Skeletal muscle cell (primary cell): ENCODE data around the gene C16orf82.

ENCODE experiments used
- DNase-seq: peaks from one replicate; pipeline ENCODE4 v3.0.0-alpha.2; 2010; ENCODE audit warnings: low read depth
- H3K4me3 ChIP-seq: 2 replicates; pipeline ENCODE4 v1.5.1; 2011; ENCODE audit warnings: low read depth, mild to moderate bottlenecking, control low read depth, low read length, moderate library complexity

The C16orf82 gene

DNA sequence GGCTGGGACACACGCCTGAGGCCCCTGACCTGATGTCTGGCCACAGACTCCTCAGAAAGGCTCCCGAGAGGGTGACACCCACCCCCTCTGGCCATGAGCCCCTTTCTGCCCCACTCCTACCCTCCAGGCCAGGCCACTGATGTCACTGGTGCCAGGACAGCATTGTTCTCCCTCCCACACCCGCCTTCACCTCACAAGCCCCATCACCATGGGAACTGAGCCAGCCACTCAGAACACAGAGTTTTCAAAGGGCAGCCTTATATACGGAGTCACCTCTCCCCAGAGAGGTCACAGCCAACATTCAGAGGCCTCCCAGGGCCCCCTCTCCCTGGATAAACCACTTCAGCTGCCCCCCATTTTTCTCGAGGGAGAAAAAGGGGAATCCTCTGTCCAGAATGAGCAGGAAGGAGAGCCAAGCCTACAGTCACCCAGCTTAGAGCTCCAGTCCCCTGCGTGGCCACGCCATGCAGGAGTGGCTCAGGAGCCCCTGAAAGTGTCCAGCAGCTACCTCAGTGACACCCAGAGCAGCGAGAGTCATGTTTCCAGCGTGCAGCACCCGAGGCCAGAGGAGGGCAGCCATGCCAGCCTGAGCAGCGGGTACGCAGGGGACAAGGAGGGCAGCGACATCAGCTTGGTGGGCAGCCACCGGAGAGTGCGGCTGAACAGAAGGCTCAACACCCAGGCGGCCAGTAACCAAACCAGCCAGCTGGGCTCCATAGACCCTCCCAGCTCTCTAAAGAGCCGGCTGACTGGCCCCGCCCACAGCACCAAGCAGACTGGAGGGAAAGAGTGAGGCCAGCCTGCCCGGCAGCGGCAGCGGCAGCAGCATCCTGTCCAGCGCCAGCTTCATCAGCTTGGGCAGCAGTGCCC is at the start of gene C16orf82:
Gene C16orf82 (plus strand): TSS at position 260 of the 870 bp plus-strand sequence.
- no peak within 1 kb of the TSS for H3K4me3 ChIP-seq
- DNase-seq: no peak

DNA sequence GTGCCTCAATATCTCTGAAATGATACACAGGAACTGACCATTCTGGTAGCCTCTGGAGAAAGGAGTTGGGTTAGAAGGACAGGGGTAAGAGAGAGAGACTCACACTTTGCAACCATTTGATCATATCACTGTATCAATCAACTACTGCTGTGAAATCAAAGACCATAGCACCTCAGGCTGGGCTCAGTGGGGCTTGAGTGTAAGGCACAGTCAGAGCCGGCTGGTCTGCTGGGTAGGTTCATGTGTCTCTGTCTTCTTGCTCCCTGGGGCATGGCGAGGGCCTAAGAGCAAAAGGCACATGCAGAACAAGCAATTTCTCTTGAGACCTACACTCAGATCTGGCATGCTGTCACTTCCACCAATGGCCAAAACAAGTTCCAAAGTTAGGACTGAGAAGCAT is 46.7 kb upstream of the C16orf82 start:
- no peak for DNase-seq
- H3K4me3 ChIP-seq: no peak overlapping the region

DNA sequence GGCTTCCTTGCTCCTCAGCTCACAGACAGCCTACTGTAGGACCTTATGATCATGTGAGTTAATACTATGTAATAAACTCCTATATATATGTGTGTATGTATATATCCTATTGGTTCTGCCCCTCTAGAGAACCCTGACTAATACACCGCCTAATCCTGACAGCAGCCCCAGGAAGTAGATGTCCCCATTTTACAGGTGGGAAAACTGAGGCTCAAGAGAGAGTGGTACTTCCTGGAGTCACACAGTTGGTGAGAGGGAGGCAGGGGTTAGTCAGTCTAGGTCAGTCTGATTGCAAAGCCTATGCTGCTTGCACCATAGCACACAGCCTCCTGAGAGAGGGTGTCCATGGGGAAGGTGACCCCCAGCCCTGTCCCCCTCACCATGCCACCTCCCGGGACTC is 42.7 kb upstream of the C16orf82 start:
- H3K4me3 ChIP-seq: no peak overlapping the region
- DNase-seq: no peak

DNA sequence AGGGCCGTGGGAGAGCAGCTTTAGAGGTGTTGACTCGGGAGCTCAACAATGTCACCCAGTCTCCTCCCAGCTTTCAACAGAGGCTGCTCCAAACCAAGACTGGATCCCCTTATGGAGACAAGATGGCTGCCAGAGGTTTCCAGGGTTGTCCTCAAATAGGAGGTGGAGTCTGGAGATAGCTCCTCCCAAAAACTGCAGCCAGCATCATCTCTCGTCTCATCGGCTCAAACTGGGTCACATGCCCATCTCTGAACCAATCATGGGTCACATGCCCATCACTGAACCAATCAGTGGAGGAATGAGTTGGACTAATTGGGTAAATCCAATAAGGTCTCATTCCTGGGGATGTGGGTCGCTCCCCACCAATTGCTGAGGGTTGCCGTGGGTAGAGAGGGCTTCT is 41.1 kb upstream of the C16orf82 start:
- H3K4me3 ChIP-seq: no peak overlapping the region
- no peak for DNase-seq

DNA sequence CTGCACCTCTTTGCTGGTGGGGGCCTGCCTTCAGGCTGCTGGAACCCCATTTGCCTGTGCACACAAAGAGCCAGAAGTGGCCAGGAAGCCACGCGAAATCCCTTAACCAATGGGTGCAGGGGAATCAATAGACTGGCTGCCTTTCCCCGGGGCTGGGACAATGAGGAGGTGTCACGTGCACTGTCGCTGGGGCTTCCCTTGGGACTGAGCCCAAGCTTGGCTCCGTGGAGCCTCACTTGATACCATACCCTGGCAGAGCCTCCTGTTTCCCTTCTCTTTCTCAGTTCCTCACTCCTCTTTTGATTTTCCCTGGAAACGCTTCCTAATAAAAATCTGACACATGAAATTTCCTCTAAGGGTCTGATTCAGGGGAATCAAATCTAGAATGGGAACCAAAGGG is 38.8 kb upstream of the C16orf82 start:
- no peak for DNase-seq
- H3K4me3 ChIP-seq: no peak overlapping the region

DNA sequence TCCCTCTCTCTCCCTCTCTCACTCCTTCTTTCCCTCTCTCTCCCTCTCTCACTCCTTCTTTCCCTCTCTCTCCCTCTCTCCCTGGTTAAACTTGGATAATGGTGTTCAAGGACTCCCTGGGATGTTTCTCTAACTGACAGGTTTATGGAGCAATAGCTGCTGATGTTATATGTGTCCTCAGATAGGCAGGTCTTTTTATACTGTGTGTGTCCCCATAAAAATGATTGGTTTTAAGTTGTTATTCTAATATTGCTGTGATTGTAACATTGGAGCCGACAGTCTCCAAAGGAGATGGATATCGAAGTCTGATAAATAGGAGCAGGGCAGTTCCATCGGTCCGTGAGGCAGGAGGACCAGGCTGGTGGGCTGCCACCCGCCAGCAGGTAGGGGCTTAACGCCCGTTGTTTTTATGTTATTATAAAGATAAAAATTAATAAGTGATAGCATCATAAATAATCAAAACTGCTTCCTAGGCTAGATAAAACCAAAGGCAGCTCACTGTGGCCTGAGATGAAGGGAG is 38.1 kb upstream of the C16orf82 start:
- DNase-seq: no peak
- H3K4me3 ChIP-seq: no peak overlapping the region

DNA sequence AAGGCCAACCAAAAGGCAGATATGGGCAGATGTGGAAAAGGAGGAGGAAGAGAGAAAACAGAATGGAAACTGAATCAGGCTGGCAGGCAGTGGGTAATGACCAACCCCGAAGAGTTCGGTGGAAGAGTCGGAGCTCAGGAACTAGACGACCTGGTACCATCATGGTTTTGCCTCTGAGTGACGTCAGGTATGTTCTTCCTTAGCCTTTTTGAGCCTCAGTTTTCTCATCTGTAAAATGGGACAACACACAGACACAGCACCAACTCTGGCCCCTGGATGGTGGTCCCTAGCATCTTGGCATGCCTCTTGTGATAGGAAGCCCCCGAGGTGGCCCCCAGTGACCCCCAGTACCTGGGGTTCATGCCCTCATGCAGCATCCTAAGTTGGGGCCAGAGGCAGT is 37.2 kb upstream of the C16orf82 start:
- H3K4me3 ChIP-seq: no peak overlapping the region
- no peak for DNase-seq

DNA sequence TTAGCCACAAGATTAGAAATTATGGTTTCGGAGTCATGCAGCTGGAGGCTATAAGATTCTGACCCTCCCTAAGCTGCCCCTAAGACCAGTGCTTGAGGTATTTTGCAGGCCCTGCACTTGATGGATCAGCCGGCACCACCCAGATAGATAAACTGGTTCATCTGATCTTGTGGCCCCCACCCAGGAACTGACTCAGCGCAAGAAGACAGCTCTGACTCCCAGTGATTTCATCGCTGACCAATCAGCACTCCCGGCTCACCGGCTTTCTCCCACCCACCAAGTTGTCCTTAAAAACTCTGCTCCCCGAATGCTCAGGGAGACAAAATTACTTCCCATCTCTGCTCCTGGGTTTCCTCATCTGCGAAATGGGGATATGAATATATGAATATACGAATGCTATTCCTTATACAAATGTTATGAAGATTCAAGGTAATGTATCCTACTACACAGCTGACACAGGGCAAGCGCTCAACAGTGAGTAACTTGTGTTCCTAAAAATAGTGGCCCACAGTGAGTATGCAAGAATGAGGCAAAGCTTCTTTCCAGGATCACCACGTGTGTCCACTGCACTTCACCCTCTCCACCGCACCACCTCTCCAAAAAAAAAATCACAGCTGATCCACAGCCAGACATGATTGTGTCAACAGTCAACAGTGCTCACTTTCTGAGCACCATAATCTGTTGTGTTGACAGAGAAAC is 33.3 kb upstream of the C16orf82 start:
- no peak overlapping the region for H3K4me3 ChIP-seq
- DNase-seq: no peak

DNA sequence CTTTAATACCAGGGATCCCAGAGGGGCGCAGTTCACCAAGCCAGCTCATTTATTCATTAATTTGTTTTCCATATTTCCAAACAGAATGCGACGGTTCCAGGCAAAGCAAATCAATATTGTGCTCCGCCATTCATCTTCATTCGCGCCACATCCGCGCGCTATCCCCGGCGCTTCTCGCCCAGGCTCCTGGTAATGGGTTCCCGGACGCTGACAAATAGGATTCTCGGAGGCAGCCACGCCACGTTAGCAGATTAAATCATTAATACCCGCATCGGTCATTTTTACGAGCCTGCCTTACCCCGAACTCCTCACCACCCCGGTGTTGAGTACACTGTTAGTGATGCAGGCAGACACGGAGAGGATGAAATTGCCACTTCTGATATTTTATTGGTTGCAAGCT is 26.0 kb upstream of the C16orf82 start:
- H3K4me3 ChIP-seq: no peak overlapping the region
- no peak for DNase-seq

DNA sequence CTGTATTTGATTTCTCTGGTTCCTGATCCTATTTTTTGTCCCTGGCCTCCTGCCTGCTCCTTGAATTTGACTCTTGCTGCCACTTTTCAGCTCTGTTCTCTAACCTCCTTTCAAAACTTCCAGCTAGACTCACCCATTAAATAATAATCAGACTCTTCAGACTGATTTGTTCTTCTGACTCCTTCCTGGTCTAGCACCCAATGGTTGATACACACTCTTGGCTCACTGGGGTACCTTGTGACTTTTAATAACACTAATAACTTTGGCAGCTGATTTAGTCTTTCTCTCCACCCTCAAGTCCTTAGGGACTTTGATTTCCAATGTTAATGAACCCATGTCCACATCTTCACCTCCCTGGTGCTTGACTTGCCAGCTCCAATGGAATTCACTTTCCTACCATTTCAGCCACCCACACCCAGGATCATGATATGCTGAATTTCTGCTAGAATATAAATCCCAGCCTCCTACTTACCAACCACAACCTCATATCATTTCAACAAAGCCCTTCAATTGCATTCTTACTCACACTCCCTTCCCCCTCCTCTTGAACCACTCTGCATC is 19.7 kb upstream of the C16orf82 start:
- DNase-seq: no peak
- H3K4me3 ChIP-seq: no peak overlapping the region

DNA sequence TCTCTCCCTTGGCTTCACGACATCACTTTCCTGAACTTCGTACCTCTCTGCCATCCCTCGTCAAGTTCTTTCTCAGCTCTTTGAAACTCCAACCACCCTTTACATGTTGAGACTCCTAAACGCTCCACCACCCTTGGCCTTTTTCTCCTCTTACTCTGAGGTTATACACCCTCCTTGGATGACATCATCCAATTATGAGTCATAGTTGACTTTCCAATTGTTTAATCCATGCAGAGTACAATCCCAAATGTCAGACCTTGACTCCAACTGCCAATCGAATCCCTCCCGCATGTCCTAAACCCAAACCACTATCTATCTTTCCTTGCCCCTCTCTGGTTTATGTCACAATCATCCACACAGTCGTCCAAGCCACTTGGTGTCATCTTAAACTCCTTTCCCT is 18.4 kb upstream of the C16orf82 start:
- no peak for DNase-seq
- no peak overlapping the region for H3K4me3 ChIP-seq

DNA sequence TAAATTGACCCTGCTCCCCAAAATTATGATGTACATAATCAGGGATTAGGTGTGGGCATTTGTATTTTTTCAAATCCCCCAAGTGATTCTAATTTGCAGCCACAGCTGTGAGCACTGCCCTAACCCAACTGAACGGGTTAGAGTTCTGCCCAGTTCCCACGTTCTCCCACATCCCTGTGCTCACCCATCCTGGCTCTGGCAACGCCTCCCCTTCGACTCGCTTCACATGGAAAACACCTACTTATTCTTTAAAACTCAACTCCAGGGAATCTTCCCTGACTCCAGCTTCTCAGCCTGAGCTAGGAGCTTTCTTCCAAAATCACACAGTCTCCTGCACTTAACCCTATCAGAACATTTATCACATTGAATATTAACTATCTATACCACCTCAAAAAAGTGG is 17.6 kb upstream of the C16orf82 start:
- H3K4me3 ChIP-seq: no peak overlapping the region
- no peak for DNase-seq

DNA sequence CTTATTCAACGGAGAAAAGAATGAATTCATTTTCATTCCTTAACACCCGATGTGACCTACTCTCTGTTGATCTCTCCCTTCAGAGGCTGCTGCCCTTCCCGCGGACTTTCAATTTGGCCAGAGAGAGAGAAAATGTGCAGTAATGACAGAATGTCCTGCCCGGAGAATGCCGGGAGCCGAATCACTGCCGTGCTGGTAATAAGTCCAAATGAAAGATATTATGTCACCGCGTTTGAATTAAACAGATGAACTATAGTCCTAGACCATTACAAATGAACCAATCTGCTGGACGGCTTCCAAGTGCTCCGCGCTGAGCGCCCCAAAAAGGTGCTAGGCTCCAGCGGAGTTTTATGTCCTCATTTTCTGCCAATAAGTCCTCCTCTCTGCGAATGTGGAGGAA is 14.7 kb upstream of the C16orf82 start:
- no peak overlapping the region for H3K4me3 ChIP-seq
- DNase-seq: no peak

DNA sequence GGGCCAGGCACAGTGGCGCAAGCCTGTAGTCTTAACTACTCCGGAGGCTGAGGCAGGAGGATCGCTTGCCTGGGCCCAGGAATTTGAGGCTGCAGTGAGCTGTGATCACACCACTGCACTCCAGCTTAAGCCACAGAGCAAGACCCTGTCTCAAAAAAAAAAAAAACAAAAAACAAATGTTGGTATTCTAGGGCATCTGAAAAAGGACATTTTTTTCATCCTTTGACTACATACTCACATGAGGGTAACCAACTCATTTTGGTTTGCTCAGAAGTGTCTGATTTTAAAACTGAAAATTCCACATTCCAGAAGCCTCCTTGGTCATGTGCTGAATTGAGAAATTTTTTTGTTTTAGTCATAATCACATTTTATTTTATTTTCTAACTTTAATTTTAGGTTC is 12.7 kb upstream of the C16orf82 start:
- DNase-seq: no peak
- H3K4me3 ChIP-seq: no peak overlapping the region

DNA sequence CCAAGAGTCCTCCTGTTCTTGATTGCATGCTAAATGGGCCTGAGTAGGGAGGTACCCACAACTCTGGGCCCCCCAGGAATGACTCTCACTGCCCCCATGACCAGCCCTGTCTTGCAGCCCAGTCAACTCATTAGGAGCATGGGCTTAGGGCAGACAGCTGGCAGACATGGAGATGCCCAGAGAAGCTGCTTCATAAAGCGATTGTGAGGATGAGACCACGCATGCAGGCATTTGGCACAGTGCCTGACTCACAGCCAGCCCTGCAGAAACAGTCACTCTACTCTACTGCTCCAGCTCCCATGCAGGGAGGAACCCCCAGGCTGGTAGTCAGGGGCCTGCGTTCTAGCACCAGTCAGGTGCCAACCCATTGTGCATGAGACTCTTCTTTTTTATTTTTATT is 8.4 kb upstream of the C16orf82 start:
- no peak overlapping the region for H3K4me3 ChIP-seq
- DNase-seq: no peak

DNA sequence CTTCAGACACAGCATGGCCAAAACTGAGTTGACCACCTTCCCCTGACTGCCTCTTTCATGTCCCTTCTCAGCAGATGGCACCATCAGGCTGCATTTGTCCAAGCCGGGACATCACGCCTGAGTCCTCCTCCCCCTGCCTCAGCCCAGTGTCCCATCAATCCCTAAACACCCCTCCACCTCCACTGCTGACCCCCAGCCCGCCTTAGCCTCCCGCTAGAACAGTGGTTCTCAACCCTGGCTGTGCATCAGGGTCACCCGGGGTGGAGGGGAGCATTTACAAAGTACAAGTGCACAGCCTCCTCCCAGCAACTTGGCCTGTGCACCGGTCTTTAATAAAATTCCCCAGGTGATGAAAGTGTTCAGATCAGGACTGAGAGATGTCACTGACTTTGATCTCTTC is 4.0 kb downstream of the C16orf82 start:
- no peak for DNase-seq

DNA sequence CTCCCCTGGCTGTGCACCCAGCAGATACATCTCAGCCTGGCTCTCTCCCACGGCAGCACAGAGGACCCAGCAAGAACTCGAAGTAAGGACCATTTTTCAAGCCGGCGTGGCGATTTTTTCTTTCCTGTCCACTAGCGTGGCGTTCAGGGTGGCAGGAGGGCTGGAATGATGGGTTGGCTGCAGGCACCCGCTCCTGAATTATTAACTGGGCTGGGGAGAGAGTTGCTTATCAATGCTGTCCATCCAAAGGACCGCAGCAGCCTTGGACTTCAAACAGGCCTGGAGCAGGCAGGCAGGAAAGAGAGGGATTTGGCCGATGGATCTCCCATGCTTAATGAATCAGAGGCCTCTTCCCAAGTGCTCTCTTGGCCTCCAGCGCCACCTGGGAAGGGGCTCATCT is 7.0 kb downstream of the C16orf82 start:
- no peak overlapping the region for H3K4me3 ChIP-seq
- DNase-seq: no peak

More for the DNA sequence above, 4.0 kb downstream of the C16orf82 start:
- no peak overlapping the region for H3K4me3 ChIP-seq

DNA sequence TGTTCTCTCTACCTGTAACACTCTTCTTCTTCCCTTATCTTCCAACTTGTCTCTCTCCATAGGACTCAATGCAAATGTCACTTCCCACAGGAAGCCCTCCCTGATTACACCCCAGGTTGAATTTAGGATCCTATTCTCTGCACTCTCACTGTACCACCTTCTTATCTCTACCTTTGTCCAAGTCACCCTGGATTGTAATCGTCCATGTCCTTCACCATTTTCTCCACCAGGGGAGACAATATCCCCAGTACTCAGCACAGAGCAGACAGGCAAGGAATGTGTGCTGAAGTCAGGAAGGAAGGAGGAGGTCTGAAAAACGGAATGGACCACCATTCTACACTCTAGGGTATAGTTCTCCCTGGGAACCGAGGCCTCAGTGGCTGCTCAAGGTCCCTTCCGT is 14.2 kb downstream of the C16orf82 start:
- DNase-seq: no peak

DNA sequence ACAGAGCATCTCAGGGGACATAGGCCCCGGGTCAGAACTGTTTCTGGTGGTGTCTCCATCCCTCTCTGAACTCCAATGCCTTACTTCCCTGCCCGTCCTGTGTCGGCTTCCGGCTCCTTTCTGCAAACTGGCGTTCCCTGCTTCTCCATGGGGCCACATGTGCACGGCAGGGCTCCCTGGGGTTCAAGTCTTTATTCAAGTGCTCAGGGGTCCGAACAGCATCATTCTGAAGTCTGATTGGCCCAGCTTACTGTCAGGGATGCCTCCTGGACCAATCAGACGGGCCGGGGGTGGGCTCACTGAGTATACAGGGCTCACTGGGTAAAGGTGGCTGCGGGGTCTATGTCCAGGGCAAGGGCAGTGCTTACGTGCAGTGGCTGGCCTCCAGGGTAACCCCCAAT is 17.1 kb downstream of the C16orf82 start:
- DNase-seq: no peak

More for the DNA sequence above, 14.2 kb downstream of the C16orf82 start:
- no peak overlapping the region for H3K4me3 ChIP-seq

DNA sequence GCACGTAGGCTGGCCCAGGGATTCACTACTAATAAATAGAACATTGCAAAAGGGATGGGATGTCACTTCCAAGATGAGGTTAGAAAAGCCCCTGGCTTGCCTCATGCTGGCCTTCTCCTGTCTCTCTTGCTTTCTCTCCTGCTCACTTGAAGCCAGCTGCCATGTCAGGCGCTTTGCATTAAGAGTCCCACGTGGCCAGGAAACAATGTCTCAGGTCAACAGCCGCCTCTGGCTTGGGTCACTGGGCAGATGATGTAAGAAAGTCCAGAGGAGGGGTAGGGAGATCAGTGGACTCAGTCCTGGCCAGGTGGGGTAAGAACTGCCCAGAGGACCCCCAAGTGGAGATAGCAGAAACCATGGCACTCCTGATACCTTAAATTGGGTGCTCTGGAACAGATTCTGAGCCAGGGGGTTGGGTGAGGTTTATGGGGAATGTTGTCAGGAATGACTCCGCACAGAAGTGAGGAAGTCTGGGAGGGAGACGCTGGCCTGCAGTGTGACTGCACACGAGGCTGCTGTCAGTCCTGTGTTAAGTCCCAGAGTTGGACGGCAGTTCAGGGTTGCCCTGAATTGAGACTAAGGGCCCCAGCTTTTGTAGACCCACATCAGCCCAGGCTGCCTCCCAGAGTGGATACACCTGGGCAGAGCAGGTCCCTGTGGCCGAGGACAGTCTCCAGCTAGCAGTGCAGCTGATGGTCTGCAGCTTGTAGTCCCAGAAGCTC is 17.7 kb downstream of the C16orf82 start:
- no peak for DNase-seq
- H3K4me3 ChIP-seq: no peak overlapping the region

More for the DNA sequence above, 17.1 kb downstream of the C16orf82 start:
- H3K4me3 ChIP-seq: no peak overlapping the region
